Measurements from ENCODE around the gene THSD4. TPM values are rescaled to one million over a fixed set of nuclear protein-coding genes. Genes with fewer than 3 reads are reported as not detected.
A peak's percentile ranks its signal among the peaks of the same experiment; 100 is the strongest.
"Not testable (repeated sequence)": the region's sequence is repeated elsewhere in the genome, so short reads cannot be mapped to it uniquely, and the experiment has no call there.

Gene THSD4
- total RNA-seq, 1 experiment from 2014 or later = 65.4 TPM

DNA sequence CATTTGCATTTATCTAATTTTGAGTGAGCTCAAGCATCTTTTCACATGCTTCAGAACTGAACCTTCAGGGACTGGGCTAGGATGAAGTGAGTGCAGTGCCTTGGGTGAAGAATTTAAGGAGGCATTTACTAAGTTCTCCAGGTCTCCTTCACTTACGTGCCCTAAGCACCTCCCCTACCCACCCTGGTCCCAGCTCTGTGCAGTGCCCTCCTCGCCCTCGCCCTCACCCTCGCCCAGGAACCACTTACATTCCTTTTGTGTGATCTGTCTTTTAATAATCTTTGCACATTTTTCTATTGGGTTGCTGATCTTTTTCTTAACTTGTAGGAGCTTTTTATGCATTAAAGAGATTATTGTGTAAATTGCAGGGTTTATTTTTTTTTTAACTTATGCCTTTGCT, 322.6 kb downstream of the THSD4 start:
- H3K4me3 ChIP-seq (ENCODE audit: low read depth in 2 of 2, low read length in 2 of 2) = no peak overlapping the region
- H3K9me3 ChIP-seq (ENCODE audit: control insufficient read depth, insufficient read depth, low read depth, low read length) = no peaks in the 10 kb centered on the region
- DNase-seq (ENCODE audit: low read depth, low spot score) (no peak), ATAC-seq (no peak)
- ChIA-PET POLR2A (no interaction called here), CTCF (no interaction called here)
- intact Hi-C loops (cut with micrococcal nuclease; ENCODE audit: unreplicated experiment) = no loop called here
- H3K4me1 ChIP-seq (ENCODE audit: control insufficient read depth, insufficient read depth, low read length) = no peaks in the 10 kb centered on the region; the same call in 1 of the 2 replicates
- TF ChIP-seq, protein P1, sequence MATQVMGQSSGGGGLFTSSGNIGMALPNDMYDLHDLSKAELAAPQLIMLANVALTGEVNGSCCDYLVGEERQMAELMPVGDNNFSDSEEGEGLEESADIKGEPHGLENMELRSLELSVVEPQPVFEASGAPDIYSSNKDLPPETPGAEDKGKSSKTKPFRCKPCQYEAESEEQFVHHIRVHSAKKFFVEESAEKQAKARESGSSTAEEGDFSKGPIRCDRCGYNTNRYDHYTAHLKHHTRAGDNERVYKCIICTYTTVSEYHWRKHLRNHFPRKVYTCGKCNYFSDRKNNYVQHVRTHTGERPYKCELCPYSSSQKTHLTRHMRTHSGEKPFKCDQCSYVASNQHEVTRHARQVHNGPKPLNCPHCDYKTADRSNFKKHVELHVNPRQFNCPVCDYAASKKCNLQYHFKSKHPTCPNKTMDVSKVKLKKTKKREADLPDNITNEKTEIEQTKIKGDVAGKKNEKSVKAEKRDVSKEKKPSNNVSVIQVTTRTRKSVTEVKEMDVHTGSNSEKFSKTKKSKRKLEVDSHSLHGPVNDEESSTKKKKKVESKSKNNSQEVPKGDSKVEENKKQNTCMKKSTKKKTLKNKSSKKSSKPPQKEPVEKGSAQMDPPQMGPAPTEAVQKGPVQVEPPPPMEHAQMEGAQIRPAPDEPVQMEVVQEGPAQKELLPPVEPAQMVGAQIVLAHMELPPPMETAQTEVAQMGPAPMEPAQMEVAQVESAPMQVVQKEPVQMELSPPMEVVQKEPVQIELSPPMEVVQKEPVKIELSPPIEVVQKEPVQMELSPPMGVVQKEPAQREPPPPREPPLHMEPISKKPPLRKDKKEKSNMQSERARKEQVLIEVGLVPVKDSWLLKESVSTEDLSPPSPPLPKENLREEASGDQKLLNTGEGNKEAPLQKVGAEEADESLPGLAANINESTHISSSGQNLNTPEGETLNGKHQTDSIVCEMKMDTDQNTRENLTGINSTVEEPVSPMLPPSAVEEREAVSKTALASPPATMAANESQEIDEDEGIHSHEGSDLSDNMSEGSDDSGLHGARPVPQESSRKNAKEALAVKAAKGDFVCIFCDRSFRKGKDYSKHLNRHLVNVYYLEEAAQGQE (IDR thresholded peaks at IDR 0.05; ENCODE audit: insufficient read depth in 1 of 2, low read depth in 2 of 2, low read length in 1 of 2) = no peak
- in situ Hi-C loops (cut with HindIII; ENCODE audit: low pct_unique_long_range_greater_than_20kb, low sequenced_read_pairs) = no loop called here
- H3K27ac ChIP-seq (ENCODE audit: low read length) = no peak overlapping the region
- no peaks in the 10 kb centered on the region for H3K27me3 ChIP-seq (ENCODE audit: control insufficient read depth, insufficient read depth, low read length)
- no TSS peak for BruUV-seq (replicated peaks)
- H3K36me3 ChIP-seq (ENCODE audit: control insufficient read depth, insufficient read depth, low read length) = no peaks in the 10 kb centered on the region

DNA sequence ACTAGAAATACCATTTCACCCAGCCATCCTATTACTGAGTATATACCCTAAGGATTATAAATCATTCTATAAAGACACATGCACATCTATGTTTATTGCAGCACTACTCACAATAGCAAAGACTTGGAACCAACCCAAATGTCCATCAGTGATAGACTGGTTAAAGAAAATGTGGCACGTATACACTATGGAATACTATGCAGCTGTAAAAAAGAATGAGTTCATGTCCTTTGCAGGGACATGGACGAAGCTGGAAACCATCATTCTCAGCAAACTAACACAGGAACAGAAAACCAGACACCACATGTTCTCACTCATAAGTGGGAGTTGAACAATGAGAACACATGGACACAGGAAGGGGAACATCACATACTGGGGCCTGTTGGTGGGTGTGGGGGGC, 324.2 kb downstream of the THSD4 start:
- intact Hi-C loops (cut with micrococcal nuclease; ENCODE audit: unreplicated experiment); H3K9me3 ChIP-seq (ENCODE audit: control insufficient read depth, insufficient read depth, low read depth, low read length); DNase-seq (ENCODE audit: low read depth, low spot score); H3K27me3 ChIP-seq (ENCODE audit: control insufficient read depth, insufficient read depth, low read length); CTCF ChIA-PET; in situ Hi-C loops (cut with HindIII; ENCODE audit: low pct_unique_long_range_greater_than_20kb, low sequenced_read_pairs); H3K4me3 ChIP-seq (ENCODE audit: low read depth in 2 of 2, low read length in 2 of 2); H3K36me3 ChIP-seq (ENCODE audit: control insufficient read depth, insufficient read depth, low read length); ATAC-seq; POLR2A ChIA-PET; H3K4me1 ChIP-seq (ENCODE audit: control insufficient read depth, insufficient read depth, low read length); H3K27ac ChIP-seq (ENCODE audit: low read length): not testable (repeated sequence)
- BruUV-seq (replicated peaks) = TSS peak; percentile 5

GRCh38 chr15:71440489-71441110, 325.3 kb downstream of the THSD4 start:
- no peaks in the 10 kb centered on the region for H3K27me3 ChIP-seq (ENCODE audit: control insufficient read depth, insufficient read depth, low read length)
- ATAC-seq (peak; percentile 75), DNase-seq (ENCODE audit: low read depth, low spot score) (peak; percentile 82)
- H3K27ac ChIP-seq (ENCODE audit: low read length) = peak overlapping the region; percentile 4; the same call in 1 of the 2 replicates
- POLR2A ChIA-PET = interaction anchor here (0.6 kb wide), 1 partner anchor 434 kb away, joined by 5 read pairs; no protein-coding TSS in a partner anchor
- peaks cover 5% of the 10 kb centered on the region; the same call in 1 of the 2 replicates for H3K4me1 ChIP-seq (ENCODE audit: control insufficient read depth, insufficient read depth, low read length)
- H3K36me3 ChIP-seq (ENCODE audit: control insufficient read depth, insufficient read depth, low read length) = no peaks in the 10 kb centered on the region
- intact Hi-C loops (cut with micrococcal nuclease; ENCODE audit: unreplicated experiment) (loop anchor here (2.0 to 10.0 kb wide), 6 partner anchors 53 to 546 kb away; partner anchors contain the start of genes LRRC49, THAP10 and THSD4), in situ Hi-C loops (cut with HindIII; ENCODE audit: low pct_unique_long_range_greater_than_20kb, low sequenced_read_pairs) (no loop called here)
- CTCF ChIA-PET = interaction anchor here (0.5 to 1.0 kb wide), 8 partner anchors 41 to 467 kb away, joined by 3 to 8 read pairs (median 4); no protein-coding TSS in a partner anchor
- BruUV-seq (replicated peaks) = no TSS peak
- H3K9me3 ChIP-seq (ENCODE audit: control insufficient read depth, insufficient read depth, low read depth, low read length) = no peaks in the 10 kb centered on the region
- H3K4me3 ChIP-seq (ENCODE audit: low read depth in 2 of 2, low read length in 2 of 2) = no peak overlapping the region
- TF ChIP-seq, protein P2, sequence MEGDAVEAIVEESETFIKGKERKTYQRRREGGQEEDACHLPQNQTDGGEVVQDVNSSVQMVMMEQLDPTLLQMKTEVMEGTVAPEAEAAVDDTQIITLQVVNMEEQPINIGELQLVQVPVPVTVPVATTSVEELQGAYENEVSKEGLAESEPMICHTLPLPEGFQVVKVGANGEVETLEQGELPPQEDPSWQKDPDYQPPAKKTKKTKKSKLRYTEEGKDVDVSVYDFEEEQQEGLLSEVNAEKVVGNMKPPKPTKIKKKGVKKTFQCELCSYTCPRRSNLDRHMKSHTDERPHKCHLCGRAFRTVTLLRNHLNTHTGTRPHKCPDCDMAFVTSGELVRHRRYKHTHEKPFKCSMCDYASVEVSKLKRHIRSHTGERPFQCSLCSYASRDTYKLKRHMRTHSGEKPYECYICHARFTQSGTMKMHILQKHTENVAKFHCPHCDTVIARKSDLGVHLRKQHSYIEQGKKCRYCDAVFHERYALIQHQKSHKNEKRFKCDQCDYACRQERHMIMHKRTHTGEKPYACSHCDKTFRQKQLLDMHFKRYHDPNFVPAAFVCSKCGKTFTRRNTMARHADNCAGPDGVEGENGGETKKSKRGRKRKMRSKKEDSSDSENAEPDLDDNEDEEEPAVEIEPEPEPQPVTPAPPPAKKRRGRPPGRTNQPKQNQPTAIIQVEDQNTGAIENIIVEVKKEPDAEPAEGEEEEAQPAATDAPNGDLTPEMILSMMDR (IDR thresholded peaks at IDR 0.05) = peak; percentile 60; the same call in 1 of the 2 replicates
- TF ChIP-seq SIN3A (IDR thresholded peaks at IDR 0.05; ENCODE audit: borderline replicate concordance, insufficient read depth, low read depth, low read length) = no peak
